Erythroblast (primary cell): ENCODE results near the gene CNTN4.

Source experiments
- DNase-seq, 2 experiments: peaks; one replicate each; lab custom pipeline; 2025; lab: John Stamatoyannopoulos, UW
- GATA1 ChIP-seq: IDR thresholded peaks from 2 replicates; pipeline ENCODE4 v1.6.1; 2011; ENCODE audit warnings: low read depth, mild to moderate bottlenecking, control low read depth, low read length, moderate library complexity
- POLR2A ChIP-seq: IDR thresholded peaks from 2 replicates; pipeline ENCODE4 v1.6.1; 2011; ENCODE audit warnings: mild to moderate bottlenecking, low read length

CNTN4 gene

GRCh38 chr3:2554656-2555055, 456.0 kb downstream of the CNTN4 start:
- DNase-seq = no peak
- TF ChIP-seq POLR2A = no peak
- TF ChIP-seq GATA1 = no peak

DNA sequence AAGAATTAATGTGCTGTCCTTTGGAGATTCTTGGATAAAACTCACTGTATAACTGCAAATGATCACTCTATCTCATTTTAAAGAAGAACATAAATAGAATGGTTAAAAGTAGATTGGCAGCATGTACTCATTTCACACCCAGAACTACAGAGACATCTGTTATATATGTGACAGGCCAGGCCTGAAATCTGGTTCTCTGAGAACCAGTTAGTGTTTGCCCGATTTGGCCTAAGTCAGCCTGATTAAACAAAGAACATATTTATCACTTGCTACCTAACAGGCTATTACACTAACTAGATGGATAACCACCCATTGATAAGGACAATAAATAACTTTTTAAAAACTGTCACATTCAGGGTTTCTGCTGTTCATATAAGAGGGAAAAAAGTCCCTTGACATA, 460.1 kb downstream of the CNTN4 start:
- DNase-seq = no peak
- TF ChIP-seq POLR2A (no peak), GATA1 (no peak)

GRCh38 chr3:2567451-2567850, 468.8 kb downstream of the CNTN4 start:
- TF ChIP-seq POLR2A (no peak), GATA1 (no peak)

GRCh38 chr3:2568156-2568555, 469.5 kb downstream of the CNTN4 start:
- DNase-seq = no peak
- TF ChIP-seq GATA1 = no peak
- no peak for TF ChIP-seq POLR2A

More at GRCh38 chr3:2567451-2567850, 468.8 kb downstream of the CNTN4 start:
- DNase-seq = no peak

DNA sequence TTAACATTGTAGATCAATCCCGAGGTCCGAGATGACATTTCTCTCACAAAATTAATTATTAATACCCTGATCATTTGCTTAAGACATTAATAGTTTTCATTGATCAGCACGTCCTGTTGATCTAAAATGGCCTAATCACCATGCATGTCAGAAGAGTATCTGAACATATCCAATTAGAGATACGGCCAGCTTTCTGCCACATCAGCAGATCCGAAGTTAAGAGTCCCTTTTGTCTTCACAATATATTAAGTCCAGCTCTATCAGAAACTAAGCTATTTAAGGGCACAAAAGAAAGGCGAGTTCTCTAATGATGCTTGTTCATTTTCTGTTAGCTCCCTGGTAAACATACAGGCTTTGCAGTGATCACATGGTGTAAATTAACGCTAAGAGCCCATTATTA, 470.3 kb downstream of the CNTN4 start:
- TF ChIP-seq GATA1 (no peak), POLR2A (no peak)
- no peak for DNase-seq

DNA sequence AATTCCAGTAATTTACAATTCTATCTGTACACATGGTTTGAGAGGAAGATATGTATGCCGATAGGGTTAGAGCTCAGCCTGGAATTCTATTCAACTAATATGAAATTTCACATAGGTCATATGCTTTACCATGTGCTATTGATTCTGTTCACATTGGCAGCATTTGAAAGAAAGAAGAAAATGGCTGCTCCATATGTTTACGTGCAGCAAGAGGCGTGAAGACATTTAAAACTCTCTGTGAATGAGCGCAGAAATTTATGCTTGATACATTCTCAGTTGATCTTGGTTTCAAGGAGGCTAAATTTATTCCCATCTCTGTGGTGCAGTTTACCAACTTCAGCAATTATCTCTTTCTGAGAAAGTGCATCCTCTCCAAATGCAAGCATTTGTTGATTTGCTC, 478.9 kb downstream of the CNTN4 start:
- no peak for DNase-seq
- TF ChIP-seq POLR2A (no peak), GATA1 (no peak)

DNA sequence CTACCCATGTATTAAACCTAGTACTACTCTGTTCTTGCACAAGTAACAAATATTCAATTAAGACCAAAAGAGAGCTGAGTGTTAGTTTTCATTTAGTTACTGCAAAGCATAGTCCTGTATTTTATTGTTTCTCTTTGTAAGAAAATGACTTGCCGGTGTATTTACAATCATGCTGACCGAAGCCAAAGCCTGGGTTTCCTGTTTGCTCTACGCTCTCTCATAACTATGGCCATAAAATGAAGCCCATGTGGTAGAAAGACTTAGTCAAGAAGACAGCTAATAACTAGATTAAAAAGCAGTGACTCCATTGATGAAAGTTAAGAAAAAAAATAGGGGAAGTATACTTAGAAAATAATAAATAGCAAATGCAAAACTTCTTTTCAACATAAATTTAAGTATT, 479.9 kb downstream of the CNTN4 start:
- DNase-seq = no peak
- no peak for TF ChIP-seq GATA1
- no peak for TF ChIP-seq POLR2A

- DNase-seq = no peak
- TF ChIP-seq POLR2A (no peak), GATA1 (no peak)
Observed at GRCh38 chr3:2579206-2579605, 480.5 kb downstream of the CNTN4 start.

DNA sequence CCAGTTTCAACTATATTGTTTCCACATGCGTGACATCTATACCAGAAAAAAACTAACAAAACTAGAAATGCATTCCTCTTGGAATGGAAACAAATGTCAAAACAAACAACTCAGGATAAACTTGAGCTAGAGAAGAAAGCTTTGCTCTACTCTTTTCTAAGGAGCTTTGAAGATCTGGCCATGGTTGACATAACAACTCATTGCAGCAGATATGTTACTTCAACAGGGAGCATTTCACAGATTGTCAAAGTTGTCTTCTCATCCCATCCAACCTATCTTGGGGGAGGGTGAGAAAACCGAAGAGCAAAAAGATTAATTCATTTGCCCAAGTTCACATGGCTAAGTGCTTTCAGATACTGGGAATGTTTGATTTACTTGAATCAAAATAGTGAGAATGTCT, 484.4 kb downstream of the CNTN4 start:
- TF ChIP-seq GATA1 (no peak), POLR2A (no peak)

DNA sequence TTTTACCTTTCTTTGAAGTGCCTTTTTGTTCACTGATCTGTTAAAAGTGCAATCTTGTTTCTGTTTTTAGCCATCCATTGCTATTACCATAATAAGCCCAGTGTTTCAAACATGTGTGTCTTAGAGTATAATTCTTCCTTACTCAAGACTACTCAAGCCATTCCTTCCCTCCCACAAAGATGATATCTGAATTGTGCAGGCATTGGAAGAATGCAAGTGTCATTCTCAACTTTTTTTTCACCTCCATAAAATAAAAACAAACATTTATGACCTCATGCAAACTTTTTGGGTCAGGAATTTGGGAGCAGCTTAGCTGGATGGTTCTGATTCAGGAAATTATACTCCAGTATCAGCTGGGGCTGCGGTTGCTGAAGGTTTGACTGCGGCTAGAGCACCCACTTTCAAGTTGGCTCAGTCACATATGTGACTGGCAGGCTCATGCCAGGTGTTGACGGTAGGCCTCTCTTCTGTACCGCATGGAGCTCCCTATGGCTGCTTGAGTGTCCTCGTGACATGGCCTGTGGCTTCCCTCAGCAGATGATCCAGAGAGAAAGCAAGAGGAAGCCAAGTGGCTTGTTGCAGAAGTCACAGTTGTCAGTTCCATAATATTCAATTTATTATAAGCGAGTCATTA, 490.8 kb downstream of the CNTN4 start:
- no peak for TF ChIP-seq GATA1
- TF ChIP-seq POLR2A = no peak
- no peak for DNase-seq

More for the DNA sequence above, 484.4 kb downstream of the CNTN4 start:
- DNase-seq = no peak

DNA sequence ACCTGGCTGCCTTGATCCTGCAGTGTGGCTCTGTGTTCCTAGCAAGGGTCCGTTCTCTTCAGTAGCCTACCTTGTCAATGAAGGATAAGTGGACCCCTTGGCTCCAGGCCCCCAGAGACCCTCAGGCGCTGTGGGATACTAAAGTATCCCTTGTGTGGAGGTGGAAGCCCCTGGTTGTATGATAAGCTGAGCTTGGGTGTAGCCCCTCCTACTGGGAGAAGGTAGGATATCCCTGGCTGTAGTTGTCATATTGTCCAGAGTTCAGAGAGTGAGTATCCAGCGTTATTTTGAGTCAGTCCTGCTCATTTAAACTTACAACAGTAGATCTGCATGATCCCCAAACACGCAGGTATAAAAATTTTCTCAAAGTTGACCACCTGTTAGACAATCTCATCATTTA, 496.8 kb downstream of the CNTN4 start:
- TF ChIP-seq GATA1 = no peak
- TF ChIP-seq POLR2A = no peak
- DNase-seq = no peak

DNA sequence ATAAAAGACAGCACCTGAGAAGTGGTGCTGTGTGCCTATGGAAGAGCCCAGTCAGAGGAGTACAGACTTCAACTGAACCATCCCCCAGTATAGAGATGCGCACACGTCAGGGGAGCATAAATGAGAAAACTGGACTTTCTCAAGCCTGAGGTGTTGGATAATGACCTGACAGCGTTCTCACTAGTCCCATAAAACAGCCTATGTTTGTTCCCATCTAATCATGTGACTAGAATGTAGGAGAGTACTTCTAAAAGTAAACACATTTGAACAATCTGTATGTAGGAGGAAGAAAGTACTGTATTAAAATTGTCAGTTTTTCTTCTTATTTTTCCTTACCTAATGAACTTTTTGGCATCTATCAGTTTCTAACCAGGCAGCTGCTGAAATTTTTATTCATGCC, 498.9 kb downstream of the CNTN4 start:
- no peak for TF ChIP-seq POLR2A
- TF ChIP-seq GATA1 = no peak
- no peak for DNase-seq

- no peak for DNase-seq
- no peak for TF ChIP-seq GATA1
- TF ChIP-seq POLR2A = no peak
Observed at GRCh38 chr3:2599471-2599870, 500.8 kb downstream of the CNTN4 start.

- no peak for DNase-seq
Observed at GRCh38 chr3:2603692-2604289, 505.1 kb downstream of the CNTN4 start.

DNA sequence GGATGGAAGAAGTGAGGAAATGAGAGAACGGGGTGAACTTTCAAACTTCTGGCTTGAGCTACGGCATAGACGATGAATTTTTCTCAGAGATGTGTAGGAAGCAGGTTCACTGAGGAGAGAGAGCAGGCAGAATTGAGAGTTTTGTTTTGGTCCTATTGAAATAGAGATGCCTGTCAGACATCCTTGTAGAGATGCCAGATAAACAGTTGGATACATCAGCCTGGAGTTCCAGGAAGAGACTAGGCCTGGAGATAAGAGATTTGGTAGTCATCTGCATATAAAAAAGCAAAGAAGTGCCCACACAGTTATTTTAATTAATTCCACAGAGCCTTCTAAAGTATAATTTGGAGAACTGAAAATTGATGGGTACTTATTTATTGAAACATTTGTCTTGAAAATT, 515.9 kb downstream of the CNTN4 start:
- TF ChIP-seq POLR2A = no peak
- TF ChIP-seq GATA1 = no peak
- no peak for DNase-seq

More at GRCh38 chr3:2603692-2604289, 505.1 kb downstream of the CNTN4 start:
- no peak for TF ChIP-seq POLR2A
- TF ChIP-seq GATA1 = no peak

DNA sequence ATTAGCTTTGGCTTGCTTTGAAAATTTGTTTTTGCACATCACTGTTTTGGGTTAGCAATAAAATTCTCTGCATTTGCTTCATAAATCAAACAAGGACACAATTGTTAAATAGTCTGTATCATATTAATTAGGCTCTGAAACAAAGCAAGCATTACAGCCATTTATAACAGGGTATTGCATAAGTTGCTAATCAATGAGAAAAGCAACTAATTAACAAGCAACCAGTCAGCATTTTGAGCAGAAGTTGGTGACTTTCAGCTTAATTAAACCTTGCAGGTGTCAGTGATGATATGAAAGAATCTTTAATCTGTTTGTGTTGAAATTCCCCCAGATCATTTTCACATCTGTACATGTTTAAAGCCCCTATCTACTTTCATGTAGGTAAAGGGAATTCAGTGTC, 516.4 kb downstream of the CNTN4 start:
- TF ChIP-seq POLR2A = no peak
- no peak for TF ChIP-seq GATA1
- DNase-seq = no peak

DNA sequence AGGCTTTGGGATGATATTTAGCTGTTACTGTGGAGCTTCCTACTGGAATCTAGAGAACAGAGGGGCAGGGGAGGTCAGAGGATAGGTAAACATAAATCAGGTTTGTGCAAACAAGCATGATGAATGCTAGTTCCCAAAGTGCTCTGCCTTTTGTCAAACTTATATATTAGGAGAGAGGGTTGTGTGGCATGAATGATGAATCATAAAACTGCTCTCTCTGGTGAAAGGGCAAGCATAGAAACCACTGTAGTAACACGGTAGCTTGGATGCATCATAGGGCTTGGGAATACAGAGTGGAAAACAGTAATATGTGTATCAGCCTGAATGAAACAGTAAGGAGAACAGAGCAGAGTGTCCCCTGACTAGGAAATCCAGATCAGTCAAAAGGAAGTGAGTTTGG, 524.8 kb downstream of the CNTN4 start:
- no peak for DNase-seq
- no peak for TF ChIP-seq GATA1
- TF ChIP-seq POLR2A = no peak
